DOHH2 (cell line): ENCODE data around the gene SETD3.
A peak's percentile ranks its signal among the peaks of the same experiment; 100 is the strongest.

ENCODE experiments used
- H3F3A ChIP-seq: fragments of 200-600 bp; sonication (generic), shearing (Covaris generic); 2 replicates; pipeline ENCODE4 v1.6.0; 2016; ENCODE audit warnings: antibody characterized with exemption, mild to moderate bottlenecking; ENCODE audit not compliant: control insufficient read depth, insufficient read depth
- H3K27ac ChIP-seq: fragments of 200-600 bp; sonication (generic); 2 replicates; pipeline ENCODE4 v1.5.1; 2014; ENCODE audit warnings: low read depth, mild to moderate bottlenecking, low read length, moderate library complexity
- H3K27me3 ChIP-seq: fragments of 200-600 bp; sonication (generic); 2 replicates; pipeline ENCODE4 v1.6.1; 2014; ENCODE audit warnings: mild to moderate bottlenecking, low read length, mixed read lengths; ENCODE audit not compliant: control insufficient read depth
- H3K36me3 ChIP-seq: fragments of 200-600 bp; sonication (generic); 2 replicates; pipeline ENCODE4 v1.6.1; 2014; ENCODE audit warnings: mild to moderate bottlenecking, low read length, moderate library complexity, mixed read lengths; ENCODE audit not compliant: control insufficient read depth
- H3K4me1 ChIP-seq: fragments of 200-600 bp; sonication (generic); 2 replicates; pipeline ENCODE4 v1.6.1; 2014; ENCODE audit warnings: mild to moderate bottlenecking, low read length, mixed read lengths; ENCODE audit not compliant: control insufficient read depth
- H3K4me2 ChIP-seq: fragments of 200-600 bp; sonication (generic); 2 replicates; pipeline ENCODE4 v1.6.0; 2014; ENCODE audit warnings: mild to moderate bottlenecking, low read length, moderate library complexity
- H3K4me3 ChIP-seq: fragments of 200-600 bp; sonication (generic); 2 replicates; pipeline ENCODE4 v1.5.1; 2014; ENCODE audit warnings: mild to moderate bottlenecking, low read length, mixed read lengths
- H3K79me2 ChIP-seq: fragments of 200-600 bp; sonication (generic); 2 replicates; pipeline ENCODE4 v1.6.1; 2014; ENCODE audit warnings: mild to moderate bottlenecking, low read length, mixed read lengths; ENCODE audit not compliant: control insufficient read depth
- H3K9me2 ChIP-seq: fragments of 200-600 bp; sonication (generic); replicated peaks from 2 replicates; pipeline ENCODE4 v1.6.1; 2014; ENCODE audit warnings: mild to moderate bottlenecking, low read length, mixed read lengths; ENCODE audit not compliant: control insufficient read depth
- H3K9me3 ChIP-seq: fragments of 200-600 bp; sonication (generic); 2 replicates; pipeline ENCODE4 v1.6.1; 2014; ENCODE audit warnings: antibody characterized with exemption, low read length, mixed read lengths; ENCODE audit not compliant: control insufficient read depth, insufficient read depth
- H4K20me1 ChIP-seq: fragments of 200-600 bp; sonication (generic); 2 replicates; pipeline ENCODE4 v1.6.0; 2014; ENCODE audit warnings: low read depth, mild to moderate bottlenecking, antibody characterized with exemption, low read length, moderate library complexity; ENCODE audit not compliant: control insufficient read depth, insufficient read depth
- EZH2phosphoT487 ChIP-seq: fragments of 200-600 bp; sonication (generic); IDR thresholded peaks from 2 replicates; pipeline ENCODE4 v1.6.1; 2017; ENCODE audit warnings: borderline replicate concordance, mild to moderate bottlenecking, antibody characterized with exemption, low read length, moderate library complexity, mixed read lengths
- TF ChIP-seq, protein P1 (sequence below): fragments of 200-600 bp; sonication (generic); IDR thresholded peaks from one replicate; pipeline ENCODE4 v1.5.1; 2014; ENCODE audit warnings: antibody characterized with exemption, mild to moderate bottlenecking, low read depth, low read length; ENCODE audit not compliant: poor library complexity, severe bottlenecking

The SETD3 gene

GRCh38 chr14:99418242-99418641 is 62.4 kb downstream of the SETD3 start:
- Histone ChIP-seq H3K9me2 (no peaks in the 10 kb centered on the region), H3K4me2 (no peak overlapping the region), H3K4me1 (peaks cover 4% of the 10 kb centered on the region), H3K9me3 (no peaks in the 10 kb centered on the region), H3K27me3 (no peaks in the 10 kb centered on the region), H3K27ac (no peak overlapping the region), H3K4me3 (no peak overlapping the region), H3K36me3 (peaks cover 5% of the 10 kb centered on the region; the same call in 1 of the 2 replicates), H3K79me2 (peaks cover 4% of the 10 kb centered on the region; the same call in 1 of the 2 replicates), H4K20me1 (peaks cover 4% of the 10 kb centered on the region; the same call in 1 of the 2 replicates), H3F3A (peaks cover 9% of the 10 kb centered on the region; the same call in 1 of the 2 replicates)
- TF ChIP-seq EZH2phosphoT487, result no peak
- TF ChIP-seq, protein P1, sequence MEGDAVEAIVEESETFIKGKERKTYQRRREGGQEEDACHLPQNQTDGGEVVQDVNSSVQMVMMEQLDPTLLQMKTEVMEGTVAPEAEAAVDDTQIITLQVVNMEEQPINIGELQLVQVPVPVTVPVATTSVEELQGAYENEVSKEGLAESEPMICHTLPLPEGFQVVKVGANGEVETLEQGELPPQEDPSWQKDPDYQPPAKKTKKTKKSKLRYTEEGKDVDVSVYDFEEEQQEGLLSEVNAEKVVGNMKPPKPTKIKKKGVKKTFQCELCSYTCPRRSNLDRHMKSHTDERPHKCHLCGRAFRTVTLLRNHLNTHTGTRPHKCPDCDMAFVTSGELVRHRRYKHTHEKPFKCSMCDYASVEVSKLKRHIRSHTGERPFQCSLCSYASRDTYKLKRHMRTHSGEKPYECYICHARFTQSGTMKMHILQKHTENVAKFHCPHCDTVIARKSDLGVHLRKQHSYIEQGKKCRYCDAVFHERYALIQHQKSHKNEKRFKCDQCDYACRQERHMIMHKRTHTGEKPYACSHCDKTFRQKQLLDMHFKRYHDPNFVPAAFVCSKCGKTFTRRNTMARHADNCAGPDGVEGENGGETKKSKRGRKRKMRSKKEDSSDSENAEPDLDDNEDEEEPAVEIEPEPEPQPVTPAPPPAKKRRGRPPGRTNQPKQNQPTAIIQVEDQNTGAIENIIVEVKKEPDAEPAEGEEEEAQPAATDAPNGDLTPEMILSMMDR, result no peak

- Histone ChIP-seq H3F3A (peaks cover 9% of the 10 kb centered on the region; the same call in 1 of the 2 replicates), H3K79me2 (peaks cover 4% of the 10 kb centered on the region; the same call in 1 of the 2 replicates), H3K27me3 (no peaks in the 10 kb centered on the region), H4K20me1 (peaks cover 4% of the 10 kb centered on the region; the same call in 1 of the 2 replicates), H3K4me3 (no peak overlapping the region), H3K4me2 (no peak overlapping the region), H3K4me1 (peaks cover 4% of the 10 kb centered on the region), H3K9me2 (no peaks in the 10 kb centered on the region), H3K27ac (no peak overlapping the region), H3K9me3 (no peaks in the 10 kb centered on the region), H3K36me3 (peaks cover 16% of the 10 kb centered on the region)
- TF ChIP-seq, protein P1, result no peak
- TF ChIP-seq EZH2phosphoT487, result no peak
These were observed 63.8 kb downstream of the SETD3 start for GRCh38 chr14:99416909-99417308.

- Histone ChIP-seq H3K27me3 (no peaks in the 10 kb centered on the region), H4K20me1 (peaks cover 4% of the 10 kb centered on the region; the same call in 1 of the 2 replicates), H3K4me3 (no peak overlapping the region), H3K27ac (no peak overlapping the region), H3K36me3 (peaks cover 18% of the 10 kb centered on the region), H3F3A (peaks cover 9% of the 10 kb centered on the region; the same call in 1 of the 2 replicates), H3K9me3 (no peaks in the 10 kb centered on the region), H3K4me2 (no peak overlapping the region), H3K4me1 (peaks cover 4% of the 10 kb centered on the region), H3K79me2 (0 out of 2 replicates have a peak, but pooled peaks cover 4% of the 10 kb centered on the region), H3K9me2 (no peaks in the 10 kb centered on the region)
- TF ChIP-seq, protein P1, result peak; percentile 74
- TF ChIP-seq EZH2phosphoT487, result no peak
These were observed 65.0 kb downstream of the SETD3 start for GRCh38 chr14:99415496-99416281.
